GM12892 (cell line): ENCODE measurements around the gene CCDC13.

Source experiments
- POLR2A ChIP-seq: IDR thresholded peaks from 2 replicates; pipeline ENCODE4 v1.6.1; 2011; ENCODE audit warnings: low read depth, low read length, control low read depth
- POLR2AphosphoS5 ChIP-seq: IDR thresholded peaks from 2 replicates; pipeline ENCODE4 v1.6.1; 2011; ENCODE audit warnings: low read depth, low read length, control low read depth
- TAF1 ChIP-seq: IDR thresholded peaks from 2 replicates; pipeline ENCODE4 v1.6.1; 2011; ENCODE audit warnings: low read depth, mild to moderate bottlenecking, control low read depth, low read length, borderline replicate concordance

- TF ChIP-seq POLR2A (no peak), TAF1 (no peak), POLR2AphosphoS5 (no peak)
These were observed 13.6 kb upstream of the CCDC13 start for GRCh38 chr3:42786631-42787030.
